Measurements from ENCODE around the gene ATP6V0C. TPM values are rescaled to one million over a fixed set of nuclear protein-coding genes. Genes with fewer than 3 reads are reported as not detected.
A peak's percentile ranks its signal among the peaks of the same experiment; 100 is the strongest.

Gene ATP6V0C
- polyA plus RNA-seq, 1 donor from 2014 or later = 100 TPM

DNA sequence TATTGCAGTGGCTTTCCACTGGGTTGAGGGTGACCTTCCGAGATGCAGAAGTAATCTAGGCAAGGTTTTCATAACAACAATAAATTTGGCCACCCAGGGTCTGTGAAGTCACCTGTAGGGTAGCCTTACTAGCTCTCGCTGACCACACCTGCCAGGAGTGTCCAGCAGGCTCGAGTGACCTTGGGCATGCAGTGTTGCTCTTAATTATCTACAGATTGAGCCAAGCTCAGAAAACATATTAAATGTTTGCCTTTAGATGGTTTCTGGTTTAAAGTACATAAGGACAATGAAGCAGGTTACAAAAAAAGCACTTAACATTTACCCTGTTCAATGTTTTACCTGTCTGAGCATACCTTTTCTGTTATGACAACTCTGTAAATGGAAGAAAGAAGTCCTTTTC is 37.0 kb upstream of the ATP6V0C start:
- H3K27ac ChIP-seq (ENCODE audit: low read length) = no peak overlapping the region
- peaks cover 8% of the 10 kb centered on the region for H3K79me2 ChIP-seq (replicated peaks; ENCODE audit: insufficient read depth, low read length)
- H3K36me3 ChIP-seq (ENCODE audit: insufficient read depth, low read length) = no peaks in the 10 kb centered on the region
- H3K27me3 ChIP-seq (ENCODE audit: insufficient read depth, low read depth, low read length) = no peaks in the 10 kb centered on the region
- no peak overlapping the region for H3K4me2 ChIP-seq (ENCODE audit: low read length)
- H3K9me3 ChIP-seq (ENCODE audit: low read length) = no peaks in the 10 kb centered on the region
- H2AFZ ChIP-seq (ENCODE audit: low read depth, low read length) = no peak overlapping the region
- no peak for TF ChIP-seq TAF1 (IDR thresholded peaks at IDR 0.05; ENCODE audit: low read depth)
- no peak for TF ChIP-seq POLR2AphosphoS5 (IDR thresholded peaks at IDR 0.05)
- no peak for TF ChIP-seq REST (IDR thresholded peaks at IDR 0.05; ENCODE audit: borderline replicate concordance)
- TF ChIP-seq EZH2 (IDR thresholded peaks at IDR 0.05; ENCODE audit: borderline replicate concordance, insufficient read depth, low read length, poor library complexity, severe bottlenecking) = no peak
- TF ChIP-seq, protein P1, sequence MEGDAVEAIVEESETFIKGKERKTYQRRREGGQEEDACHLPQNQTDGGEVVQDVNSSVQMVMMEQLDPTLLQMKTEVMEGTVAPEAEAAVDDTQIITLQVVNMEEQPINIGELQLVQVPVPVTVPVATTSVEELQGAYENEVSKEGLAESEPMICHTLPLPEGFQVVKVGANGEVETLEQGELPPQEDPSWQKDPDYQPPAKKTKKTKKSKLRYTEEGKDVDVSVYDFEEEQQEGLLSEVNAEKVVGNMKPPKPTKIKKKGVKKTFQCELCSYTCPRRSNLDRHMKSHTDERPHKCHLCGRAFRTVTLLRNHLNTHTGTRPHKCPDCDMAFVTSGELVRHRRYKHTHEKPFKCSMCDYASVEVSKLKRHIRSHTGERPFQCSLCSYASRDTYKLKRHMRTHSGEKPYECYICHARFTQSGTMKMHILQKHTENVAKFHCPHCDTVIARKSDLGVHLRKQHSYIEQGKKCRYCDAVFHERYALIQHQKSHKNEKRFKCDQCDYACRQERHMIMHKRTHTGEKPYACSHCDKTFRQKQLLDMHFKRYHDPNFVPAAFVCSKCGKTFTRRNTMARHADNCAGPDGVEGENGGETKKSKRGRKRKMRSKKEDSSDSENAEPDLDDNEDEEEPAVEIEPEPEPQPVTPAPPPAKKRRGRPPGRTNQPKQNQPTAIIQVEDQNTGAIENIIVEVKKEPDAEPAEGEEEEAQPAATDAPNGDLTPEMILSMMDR (IDR thresholded peaks at IDR 0.05; ENCODE audit: poor library complexity, severe bottlenecking) = no peak
- TF ChIP-seq RAD21 (conservative IDR thresholded peaks at IDR 0.05) = no peak
- no peak for TF ChIP-seq EP300 (conservative IDR thresholded peaks at IDR 0.05; ENCODE audit: poor library complexity, severe bottlenecking)
- no peak for TF ChIP-seq MXI1 (conservative IDR thresholded peaks at IDR 0.05; ENCODE audit: poor library complexity, severe bottlenecking)
- TF ChIP-seq SMC3 (conservative IDR thresholded peaks at IDR 0.05; ENCODE audit: poor library complexity) = no peak
- H3K9me2 ChIP-seq (ENCODE audit: insufficient read depth, low read length) = no peaks in the 10 kb centered on the region
- no peak overlapping the region for H3K9ac ChIP-seq (ENCODE audit: low read length)
- H3K4me3 ChIP-seq (ENCODE audit: low read length) = peak overlapping the region; percentile 94
- no peaks in the 10 kb centered on the region for H3F3A ChIP-seq (ENCODE audit: insufficient read depth, low read length, poor library complexity, severe bottlenecking)
- no peaks in the 10 kb centered on the region for H4K20me1 ChIP-seq (ENCODE audit: insufficient read depth)

- peaks cover 8% of the 10 kb centered on the region for H3K79me2 ChIP-seq (replicated peaks; ENCODE audit: insufficient read depth, low read length)
- H3K4me3 ChIP-seq (ENCODE audit: low read length) = no peak overlapping the region
- H3K9me3 ChIP-seq (ENCODE audit: low read length) = no peaks in the 10 kb centered on the region
- no peaks in the 10 kb centered on the region for H3K27me3 ChIP-seq (ENCODE audit: insufficient read depth, low read depth, low read length)
- no peak overlapping the region for H2AFZ ChIP-seq (ENCODE audit: low read depth, low read length)
- H3K27ac ChIP-seq (ENCODE audit: low read length) = no peak overlapping the region
- no peak overlapping the region for H3K4me2 ChIP-seq (ENCODE audit: low read length)
- H3K9me2 ChIP-seq (ENCODE audit: insufficient read depth, low read length) = no peaks in the 10 kb centered on the region
- H3K9ac ChIP-seq (ENCODE audit: low read length) = no peak overlapping the region
- H4K20me1 ChIP-seq (ENCODE audit: insufficient read depth) = no peaks in the 10 kb centered on the region
- H3F3A ChIP-seq (ENCODE audit: insufficient read depth, low read length, poor library complexity, severe bottlenecking) = no peaks in the 10 kb centered on the region
- no peaks in the 10 kb centered on the region for H3K36me3 ChIP-seq (ENCODE audit: insufficient read depth, low read length)
- no peak for TF ChIP-seq TAF1 (IDR thresholded peaks at IDR 0.05; ENCODE audit: low read depth)
These were observed 36.4 kb upstream of the ATP6V0C start for GRCh38 chr16:2477327-2477726.

DNA sequence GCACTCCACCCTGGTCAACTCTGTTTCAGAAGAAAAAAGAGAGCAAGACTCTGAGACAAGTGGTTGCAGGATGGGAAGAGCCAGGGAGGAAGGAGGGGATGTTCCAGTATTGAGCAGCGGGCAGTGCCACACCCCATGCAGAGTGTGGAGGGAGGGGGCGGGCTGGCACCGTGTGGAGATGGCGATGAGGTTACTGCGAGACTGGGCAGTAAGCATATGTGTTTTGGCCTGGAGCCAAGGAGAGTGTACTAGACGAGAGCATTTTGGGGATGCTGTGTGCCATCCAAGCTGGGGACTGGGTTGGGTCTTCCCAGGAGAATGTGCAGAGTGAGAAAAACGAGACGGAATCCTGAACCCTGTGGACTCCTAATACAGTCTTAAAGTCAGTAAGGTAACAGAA is 35.5 kb upstream of the ATP6V0C start:
- Histone ChIP-seq H3K9me2 (ENCODE audit: insufficient read depth, low read length) (no peaks in the 10 kb centered on the region), H3K79me2 (replicated peaks; ENCODE audit: insufficient read depth, low read length) (peaks cover 8% of the 10 kb centered on the region), H3K4me3 (ENCODE audit: low read length) (no peak overlapping the region), H3K27me3 (ENCODE audit: insufficient read depth, low read depth, low read length) (no peaks in the 10 kb centered on the region), H3K9me3 (ENCODE audit: low read length) (no peaks in the 10 kb centered on the region), H3F3A (ENCODE audit: insufficient read depth, low read length, poor library complexity, severe bottlenecking) (no peaks in the 10 kb centered on the region), H4K20me1 (ENCODE audit: insufficient read depth) (no peaks in the 10 kb centered on the region), H3K9ac (ENCODE audit: low read length) (no peak overlapping the region), H2AFZ (ENCODE audit: low read depth, low read length) (no peak overlapping the region), H3K27ac (ENCODE audit: low read length) (no peak overlapping the region), H3K36me3 (ENCODE audit: insufficient read depth, low read length) (no peaks in the 10 kb centered on the region), H3K4me2 (ENCODE audit: low read length) (no peak overlapping the region)
- TF ChIP-seq REST (IDR thresholded peaks at IDR 0.05; ENCODE audit: borderline replicate concordance) (no peak), RAD21 (conservative IDR thresholded peaks at IDR 0.05) (no peak), EZH2 (IDR thresholded peaks at IDR 0.05; ENCODE audit: borderline replicate concordance, insufficient read depth, low read length, poor library complexity, severe bottlenecking) (no peak)
- TF ChIP-seq, protein P1 (IDR thresholded peaks at IDR 0.05; ENCODE audit: poor library complexity, severe bottlenecking) = no peak

Measured in neural cell (in vitro differentiated cells).